Stimulated activated CD4-positive, alpha-beta T cell treated with anti-CD3 and anti-CD28 coated beads, Interleukin-1b, Interleukin-23, amount 100 ng/mL, for 24 hours (primary cell): Measurements from ENCODE around the gene AVPR2.
A peak's percentile ranks its signal among the peaks of the same experiment; 100 is the strongest.

Source experiments
- DNase-seq, 4 experiments: peaks; one replicate each; pipeline ENCODE4 v3.0.0-alpha.2; 2020; ENCODE audit warnings: low read depth in 4 of 4, low spot score in 1 of 4

Gene AVPR2

DNA sequence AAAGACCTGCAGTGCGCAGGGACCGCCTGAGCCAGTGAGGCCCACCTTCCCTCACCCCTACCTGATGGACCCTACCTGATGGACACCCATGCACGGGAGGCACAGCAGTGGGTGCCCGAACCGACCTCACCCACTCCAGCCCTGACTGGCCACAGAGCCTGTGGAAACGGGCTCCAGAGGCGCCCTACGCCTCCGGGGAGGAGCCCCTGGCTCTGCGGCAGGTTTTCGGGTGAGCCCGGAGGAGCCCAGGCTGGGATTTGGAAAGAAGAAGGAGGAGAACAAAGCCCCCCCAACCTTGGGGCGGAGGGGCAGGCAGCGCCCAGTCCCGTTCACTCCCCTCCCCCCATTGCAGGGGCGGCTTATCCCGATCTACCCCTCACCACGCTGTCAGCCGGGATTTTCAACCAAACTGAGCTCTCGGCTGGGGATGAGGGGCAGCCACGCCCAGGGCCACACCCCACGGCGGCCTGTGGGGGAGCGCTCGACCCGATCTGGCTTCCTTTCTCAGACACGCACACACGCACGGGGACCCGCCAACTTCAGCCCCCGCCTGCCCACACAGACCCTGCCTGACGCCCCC is 19.2 kb upstream of the AVPR2 start:
- DNase-seq, result no peak

GRCh38 chrX:153885968-153886903 is 18.2 kb upstream of the AVPR2 start, which contains the start of gene L1CAM:
Gene L1CAM, minus strand, starts transcription at chrX:153886173. Its CDS starts 10,337 bp downstream, at chrX:153875836.
- DNase-seq, result no peak

DNA sequence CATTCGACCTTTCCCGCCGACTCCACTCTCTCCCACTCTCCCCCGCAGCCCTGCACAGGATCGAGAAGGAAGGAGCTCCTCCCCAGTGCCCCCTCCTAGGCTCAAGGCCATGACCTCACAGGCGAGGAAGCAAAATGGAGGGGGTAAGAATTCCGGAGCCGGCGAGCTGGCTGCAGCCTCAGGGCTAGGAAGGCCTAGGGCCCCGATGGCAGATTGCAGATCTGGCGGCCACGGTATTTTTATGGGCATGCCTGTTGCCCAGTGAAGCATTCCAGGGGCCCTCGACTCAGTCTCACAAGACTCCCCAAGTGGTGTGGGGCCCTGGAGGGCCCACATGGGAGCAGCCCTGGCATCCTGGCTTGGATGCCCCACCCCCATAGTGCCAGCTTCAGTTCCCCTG is 17.6 kb upstream of the AVPR2 start:
- no peak for DNase-seq

- DNase-seq, result no peak
Observed at GRCh38 chrX:153887385-153887784, 17.1 kb upstream of the AVPR2 start.

GRCh38 chrX:153888344-153888743 is 16.1 kb upstream of the AVPR2 start:
- DNase-seq, result no peak

DNA sequence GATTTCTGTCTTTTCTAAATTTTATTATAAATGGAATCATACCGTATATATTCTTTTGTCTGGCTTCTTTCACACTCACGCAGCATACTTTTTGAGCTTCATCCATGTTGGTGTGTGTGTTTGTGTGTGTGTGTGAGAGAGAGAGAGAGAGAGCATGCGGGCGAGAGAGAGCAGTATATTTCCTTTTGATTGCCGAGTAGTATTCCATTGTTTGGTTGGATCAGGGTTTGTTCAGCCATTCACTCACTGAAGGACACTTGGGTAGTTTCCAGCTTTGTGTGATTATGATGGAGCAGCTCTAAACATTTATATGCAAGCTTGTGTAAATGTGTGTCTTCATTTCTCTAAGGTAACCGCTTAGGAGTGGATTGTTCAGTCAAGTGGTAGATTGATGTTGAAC is 15.3 kb upstream of the AVPR2 start:
- no peak for DNase-seq

DNA sequence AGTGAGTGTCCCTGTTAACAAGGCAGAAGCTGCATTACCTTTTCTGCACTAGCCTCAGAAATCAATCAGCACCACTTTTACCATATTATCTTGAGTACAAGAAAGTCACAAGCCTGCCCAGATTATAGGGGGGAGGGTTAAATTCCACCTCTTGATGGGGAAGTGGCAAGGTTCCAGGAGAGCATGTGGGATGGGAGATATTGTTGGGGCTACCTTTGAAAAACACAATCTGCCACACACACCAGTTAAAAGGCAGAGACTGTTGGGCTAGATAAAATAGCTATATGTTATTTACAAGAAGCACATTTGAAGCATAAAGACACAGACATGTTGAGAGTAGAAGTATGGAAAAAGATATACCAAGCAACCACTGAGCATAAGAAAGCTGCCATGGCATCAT is 6.6 kb upstream of the AVPR2 start:
- no peak for DNase-seq

- peak in 1 of 4 experiments; percentile 39 for DNase-seq
Observed at GRCh38 chrX:153900831-153901752, 3.4 kb upstream of the AVPR2 start.

DNA sequence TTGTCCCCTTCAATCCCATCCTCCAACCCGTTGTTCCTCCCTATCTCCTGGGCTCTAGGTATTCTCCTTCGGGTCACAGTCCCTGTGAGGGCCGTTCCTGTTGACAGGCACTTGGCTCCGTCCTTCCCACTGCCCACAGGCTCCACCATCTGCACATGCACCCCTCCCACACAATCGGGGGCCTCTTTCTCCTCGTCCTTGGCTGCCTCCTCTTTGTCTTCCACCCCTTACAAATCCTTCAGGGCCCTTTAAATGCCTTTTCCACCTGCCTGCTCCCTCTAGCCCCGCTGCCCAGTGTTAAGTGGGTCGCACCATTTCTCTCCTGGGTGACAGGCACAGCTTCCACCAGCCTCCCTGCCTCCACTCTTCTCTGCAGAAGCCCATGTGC is 2.7 kb upstream of the AVPR2 start:
- DNase-seq, result no peak

DNA sequence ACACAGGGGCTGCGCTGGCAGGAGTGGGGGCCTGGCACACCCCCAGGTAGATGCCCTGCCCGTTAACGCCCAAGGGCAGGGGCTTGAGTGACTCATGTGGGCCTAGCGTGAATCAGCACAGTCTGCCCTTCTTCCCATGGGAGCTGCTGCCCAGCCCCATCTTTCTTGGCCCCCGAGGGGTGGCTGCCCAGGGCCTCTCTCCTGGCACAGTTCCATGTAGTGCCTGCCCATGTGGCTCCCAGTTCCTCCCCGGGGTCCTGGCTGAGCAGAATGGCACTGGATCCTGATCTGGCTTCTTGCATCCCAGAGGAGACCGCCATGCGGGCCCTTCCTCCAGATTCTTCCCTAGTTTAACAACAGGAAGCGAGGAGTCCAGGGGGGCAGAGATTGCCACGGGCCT is 2.1 kb upstream of the AVPR2 start:
- DNase-seq, result no peak

DNA sequence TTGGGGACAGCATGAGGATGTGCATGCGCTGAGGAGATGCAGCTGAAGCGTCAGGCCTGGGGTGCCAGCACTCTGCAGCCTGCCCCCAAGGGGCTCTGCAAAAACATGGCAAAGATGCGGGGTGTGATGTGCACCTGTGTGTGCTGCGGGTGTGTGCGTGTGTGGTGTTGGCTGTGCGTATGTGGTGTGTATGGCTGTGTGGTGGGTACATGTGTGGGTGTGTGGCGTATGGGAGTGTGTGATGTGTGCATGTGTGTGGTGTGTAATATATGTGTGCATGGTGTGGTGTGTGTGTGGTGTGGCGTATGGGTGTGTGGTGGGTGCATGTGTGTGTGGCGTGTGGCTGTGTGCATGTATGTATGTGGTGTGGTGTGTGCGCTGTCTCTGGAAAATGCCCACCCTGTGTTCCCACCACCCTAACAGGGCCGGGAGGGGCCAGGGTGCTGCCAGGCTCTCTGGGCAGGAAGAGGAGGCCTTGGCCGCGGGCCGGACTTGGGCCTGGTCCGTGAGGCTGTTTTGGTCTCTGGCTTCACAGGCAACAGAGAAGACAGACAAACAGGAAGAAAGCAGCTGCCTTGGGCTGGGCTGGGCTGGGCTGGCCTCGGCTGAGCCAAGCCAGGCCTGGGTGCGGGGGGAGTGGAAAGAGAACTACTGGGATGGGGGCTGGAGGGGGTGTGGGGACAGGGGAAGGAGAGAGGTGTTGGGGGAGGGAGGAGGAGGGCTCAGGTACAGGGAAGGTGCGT is 1.1 kb upstream of the AVPR2 start:
- no peak for DNase-seq

DNA sequence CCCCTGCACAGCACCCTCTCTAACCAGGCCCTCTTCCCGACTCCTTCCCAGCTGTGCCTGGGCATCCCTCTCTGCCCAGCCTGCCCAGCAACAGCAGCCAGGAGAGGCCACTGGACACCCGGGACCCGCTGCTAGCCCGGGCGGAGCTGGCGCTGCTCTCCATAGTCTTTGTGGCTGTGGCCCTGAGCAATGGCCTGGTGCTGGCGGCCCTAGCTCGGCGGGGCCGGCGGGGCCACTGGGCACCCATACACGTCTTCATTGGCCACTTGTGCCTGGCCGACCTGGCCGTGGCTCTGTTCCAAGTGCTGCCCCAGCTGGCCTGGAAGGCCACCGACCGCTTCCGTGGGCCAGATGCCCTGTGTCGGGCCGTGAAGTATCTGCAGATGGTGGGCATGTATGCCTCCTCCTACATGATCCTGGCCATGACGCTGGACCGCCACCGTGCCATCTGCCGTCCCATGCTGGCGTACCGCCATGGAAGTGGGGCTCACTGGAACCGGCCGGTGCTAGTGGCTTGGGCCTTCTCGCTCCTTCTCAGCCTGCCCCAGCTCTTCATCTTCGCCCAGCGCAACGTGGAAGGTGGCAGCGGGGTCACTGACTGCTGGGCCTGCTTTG is 1.1 kb downstream of the AVPR2 start:
- DNase-seq, result no peak

DNA sequence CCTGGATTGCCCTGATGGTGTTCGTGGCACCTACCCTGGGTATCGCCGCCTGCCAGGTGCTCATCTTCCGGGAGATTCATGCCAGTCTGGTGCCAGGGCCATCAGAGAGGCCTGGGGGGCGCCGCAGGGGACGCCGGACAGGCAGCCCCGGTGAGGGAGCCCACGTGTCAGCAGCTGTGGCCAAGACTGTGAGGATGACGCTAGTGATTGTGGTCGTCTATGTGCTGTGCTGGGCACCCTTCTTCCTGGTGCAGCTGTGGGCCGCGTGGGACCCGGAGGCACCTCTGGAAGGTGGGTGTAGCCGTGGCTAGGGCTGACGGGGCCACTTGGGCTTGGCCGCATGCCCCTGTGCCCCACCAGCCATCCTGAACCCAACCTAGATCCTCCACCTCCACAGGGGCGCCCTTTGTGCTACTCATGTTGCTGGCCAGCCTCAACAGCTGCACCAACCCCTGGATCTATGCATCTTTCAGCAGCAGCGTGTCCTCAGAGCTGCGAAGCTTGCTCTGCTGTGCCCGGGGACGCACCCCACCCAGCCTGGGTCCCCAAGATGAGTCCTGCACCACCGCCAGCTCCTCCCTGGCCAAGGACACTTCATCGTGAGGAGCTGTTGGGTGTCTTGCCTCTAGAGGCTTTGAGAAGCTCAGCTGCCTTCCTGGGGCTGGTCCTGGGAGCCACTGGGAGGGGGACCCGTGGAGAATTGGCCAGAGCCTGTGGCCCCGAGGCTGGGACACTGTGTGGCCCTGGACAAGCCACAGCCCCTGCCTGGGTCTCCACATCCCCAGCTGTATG is 1.8 kb downstream of the AVPR2 start:
- no peak for DNase-seq

DNA sequence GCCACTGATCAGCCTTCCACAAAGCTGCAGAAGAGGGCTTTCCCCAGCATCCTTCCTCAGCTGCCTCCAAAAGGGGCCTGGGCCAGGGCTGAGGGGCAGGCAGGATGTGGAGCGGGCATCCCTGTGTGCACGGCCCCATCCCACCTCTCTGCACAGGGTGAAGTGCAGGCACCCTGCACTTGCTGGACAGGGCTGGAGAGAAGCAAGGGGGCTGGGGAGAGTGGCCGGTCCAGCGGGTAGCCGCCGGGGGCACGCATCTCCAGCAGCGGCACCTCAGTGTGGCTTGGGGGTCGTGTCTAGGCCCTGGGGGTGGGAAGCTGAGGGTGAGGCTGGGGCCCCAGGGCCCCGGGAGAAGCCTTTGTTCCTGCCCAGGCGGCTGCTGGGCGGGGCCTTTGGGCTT is 3.0 kb downstream of the AVPR2 start:
- DNase-seq, result no peak

- DNase-seq, result no peak
Observed at GRCh38 chrX:153908219-153908860, 3.9 kb downstream of the AVPR2 start.

DNA sequence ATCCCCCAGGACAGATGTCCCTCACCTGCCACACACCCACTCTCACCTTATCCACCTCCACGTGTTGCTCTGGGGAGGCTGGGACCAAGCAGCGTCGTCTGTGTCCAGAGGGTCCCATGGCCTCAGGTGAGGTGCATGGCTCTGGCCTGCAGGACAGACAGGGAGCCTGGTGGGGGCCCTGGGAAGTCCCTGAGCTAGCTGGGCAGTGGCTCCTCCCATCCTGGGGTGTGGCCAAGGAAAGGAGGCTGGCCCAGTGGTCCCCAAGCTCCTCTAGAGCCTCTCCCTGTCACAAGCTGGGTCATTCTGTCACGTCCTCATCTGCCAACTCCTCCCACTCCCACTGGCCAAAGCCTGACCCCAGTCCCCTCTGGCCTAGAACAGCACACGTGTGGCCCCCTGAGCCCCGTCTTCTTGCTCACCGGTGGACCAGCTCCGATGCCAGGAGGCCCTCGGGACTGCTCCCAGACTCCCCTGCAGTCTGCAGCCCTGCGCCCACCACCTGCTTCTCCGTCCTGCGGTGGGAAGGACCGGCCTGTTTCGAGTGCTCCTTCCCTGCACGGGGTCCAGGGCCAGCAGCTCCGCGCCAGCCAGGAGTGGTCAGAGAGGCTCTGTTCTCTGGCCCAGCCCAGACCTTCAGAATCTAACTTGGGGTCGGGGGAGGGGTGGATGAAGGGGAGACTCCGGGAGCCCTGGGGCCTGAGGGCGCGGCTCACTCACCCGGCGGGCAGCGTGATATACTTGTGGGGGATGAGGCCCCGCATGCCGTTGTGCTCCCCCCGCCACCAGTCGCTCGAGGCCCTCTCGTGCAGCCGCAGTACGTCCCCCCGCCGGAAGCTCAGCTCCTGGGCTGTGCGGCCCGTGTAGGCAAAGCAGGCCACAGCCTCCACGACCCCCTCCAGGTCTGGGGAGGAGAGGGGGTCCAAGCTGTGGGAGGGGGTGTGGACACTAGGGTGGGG is 4.8 kb downstream of the AVPR2 start:
- no peak for DNase-seq

DNA sequence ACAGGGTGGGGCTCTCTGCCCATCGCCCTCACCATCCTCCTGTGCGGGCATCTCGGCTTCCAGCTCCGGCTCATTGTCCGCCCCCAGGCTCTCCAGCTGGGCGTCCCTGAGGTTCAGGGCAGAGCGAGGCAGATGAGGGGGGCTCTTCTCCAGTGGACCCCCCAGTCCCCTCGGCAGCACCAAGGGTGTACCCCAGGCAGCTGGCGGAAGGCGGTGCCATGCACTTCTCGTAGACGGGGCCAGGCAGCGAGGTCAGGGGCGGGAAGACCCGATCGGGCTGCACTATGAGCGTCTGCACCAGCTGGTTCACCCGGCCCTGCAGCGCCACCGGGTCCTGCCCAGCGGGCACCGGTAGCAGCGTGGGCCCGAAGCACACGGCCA is 5.5 kb downstream of the AVPR2 start:
- no peak for DNase-seq

DNA sequence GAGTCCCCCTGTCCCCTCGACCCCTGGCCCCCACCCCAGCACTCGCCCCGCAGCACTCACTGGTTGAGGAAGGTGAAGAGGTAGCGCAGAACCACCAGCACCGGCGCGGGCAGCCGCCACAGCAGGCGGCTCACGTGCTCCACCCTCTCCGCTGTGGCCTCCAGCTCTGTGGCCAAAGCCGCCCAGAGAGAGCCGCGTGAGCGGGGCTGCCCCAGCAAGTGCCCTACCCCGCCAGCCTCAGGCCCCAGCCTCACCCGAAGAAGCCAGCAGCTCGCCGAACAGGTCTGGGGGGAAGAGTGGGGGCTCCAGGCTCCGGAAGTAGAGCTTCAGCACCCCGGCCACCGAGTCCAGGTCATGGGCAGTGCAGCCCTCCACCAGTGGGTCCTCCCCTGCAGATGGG is 6.0 kb downstream of the AVPR2 start:
- DNase-seq, result no peak
